Measurements from ENCODE around the gene CARD14.
"Not testable (repeated sequence)": the region's sequence is repeated elsewhere in the genome, so short reads cannot be mapped to it uniquely, and the experiment has no call there.

CARD14 gene

DNA sequence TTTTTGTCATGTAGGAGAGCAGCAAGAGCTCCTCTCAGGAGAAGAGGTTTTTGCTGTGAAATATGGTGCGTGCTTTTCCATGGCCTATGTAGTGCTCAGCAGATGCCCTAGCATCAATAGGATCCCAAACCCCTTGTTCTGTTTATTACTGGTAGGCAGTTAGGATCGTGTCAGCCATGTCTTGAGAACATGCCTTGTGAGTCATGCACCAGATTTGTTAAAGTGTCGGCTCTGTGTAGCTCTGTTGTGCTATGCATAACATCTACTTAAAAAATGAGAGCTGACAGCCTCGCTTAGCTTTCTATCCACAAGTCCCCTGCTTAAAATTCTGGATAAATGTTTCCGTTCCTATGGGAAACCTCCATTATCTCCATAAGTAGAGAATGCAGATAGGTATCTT, 18.5 kb upstream of the CARD14 start:
- DNase-seq, result no peak

DNA sequence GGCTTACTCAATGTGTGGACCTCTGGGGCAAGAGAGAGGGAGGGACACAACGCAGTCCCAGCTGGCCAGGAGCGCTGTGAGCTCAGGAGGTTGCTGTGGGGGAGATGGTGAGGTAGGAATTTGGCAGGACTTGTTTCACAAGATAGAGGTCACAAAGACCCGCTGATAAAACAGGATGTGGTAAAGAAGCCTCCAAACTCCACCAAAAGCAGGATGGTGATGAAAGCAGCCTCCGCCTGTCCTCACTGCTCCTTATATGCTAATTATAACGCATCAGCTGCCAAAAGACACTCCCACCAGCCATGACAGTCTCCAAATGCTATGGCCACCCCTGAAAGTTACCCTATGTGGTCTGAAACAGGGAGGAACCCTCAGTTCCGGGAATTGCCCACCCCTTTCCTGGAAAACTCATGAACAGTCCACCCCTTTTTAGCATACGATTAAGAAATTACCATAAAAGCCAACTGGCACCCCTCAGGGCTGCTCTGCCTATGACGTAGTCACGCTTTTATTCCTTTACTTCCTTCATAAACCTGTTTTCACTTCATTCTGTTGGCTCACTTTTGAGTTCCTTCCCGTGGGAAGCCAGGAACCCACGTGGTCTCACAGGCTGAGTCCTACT, 17.6 kb upstream of the CARD14 start:
- no peak for DNase-seq

DNA sequence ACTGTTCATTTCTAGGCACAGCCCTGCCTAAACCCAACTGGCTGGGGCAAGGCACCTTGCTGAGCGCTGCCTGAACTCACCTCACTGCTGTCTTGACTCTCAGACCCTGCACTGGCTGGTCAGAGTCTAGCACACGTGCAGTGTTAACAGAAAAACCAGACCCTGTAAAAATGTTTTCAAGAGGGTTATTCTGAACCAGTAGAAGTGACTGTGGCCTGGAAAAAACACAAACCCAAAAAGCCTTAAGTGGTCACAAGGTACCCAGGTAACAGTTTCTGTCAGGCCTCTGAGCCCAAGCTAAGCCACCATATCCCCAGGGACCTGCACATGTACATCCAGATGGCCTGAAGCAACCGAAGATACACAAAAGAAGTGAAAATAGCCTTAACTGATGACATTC, 16.8 kb upstream of the CARD14 start:
- no peak for DNase-seq

GRCh38 chr17:80154166-80154565, 15.7 kb upstream of the CARD14 start:
- DNase-seq, result no peak

DNA sequence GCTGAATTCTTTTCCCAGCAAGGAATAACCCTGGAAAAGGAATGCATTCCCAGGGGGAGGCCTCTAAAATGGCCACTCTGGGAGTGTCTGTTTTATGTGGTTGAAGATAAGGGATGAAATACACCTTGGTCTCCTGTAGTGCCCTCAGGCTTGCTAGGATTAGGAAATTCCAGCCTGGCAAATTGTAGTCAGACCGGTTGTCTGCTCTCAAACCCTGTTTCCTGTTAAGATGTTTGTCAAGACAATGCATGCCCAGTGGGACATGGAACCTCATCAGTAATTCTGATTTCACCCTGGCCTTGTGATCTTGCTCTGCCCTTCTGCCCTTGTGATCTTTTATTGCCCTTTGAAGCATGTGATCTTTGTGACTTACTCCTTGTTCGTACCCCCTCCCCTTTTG, 14.2 kb upstream of the CARD14 start:
- DNase-seq, result not testable (repeated sequence)

GRCh38 chr17:80158846-80159245, 11.0 kb upstream of the CARD14 start:
- DNase-seq, result no peak

DNA sequence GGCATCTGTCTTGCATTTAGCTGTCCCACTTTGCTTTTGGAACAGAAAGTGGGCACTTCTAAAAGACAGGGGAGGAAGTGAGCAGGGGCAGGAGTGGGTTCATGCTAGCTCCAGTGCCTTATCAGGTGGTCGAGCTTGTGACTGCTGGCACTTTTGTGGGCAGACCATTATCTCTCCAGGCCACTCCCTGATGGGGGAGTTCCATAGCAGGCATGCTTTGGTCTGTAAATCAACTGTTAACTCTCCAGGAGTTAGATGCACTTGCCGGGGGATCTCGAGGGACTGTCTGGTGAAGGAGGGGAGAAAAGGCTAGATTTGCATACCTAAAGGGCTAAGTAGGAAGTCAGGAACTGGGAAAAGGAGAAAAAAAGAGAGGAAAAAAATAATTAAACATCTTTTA, 9.3 kb upstream of the CARD14 start:
- no peak for DNase-seq

DNA sequence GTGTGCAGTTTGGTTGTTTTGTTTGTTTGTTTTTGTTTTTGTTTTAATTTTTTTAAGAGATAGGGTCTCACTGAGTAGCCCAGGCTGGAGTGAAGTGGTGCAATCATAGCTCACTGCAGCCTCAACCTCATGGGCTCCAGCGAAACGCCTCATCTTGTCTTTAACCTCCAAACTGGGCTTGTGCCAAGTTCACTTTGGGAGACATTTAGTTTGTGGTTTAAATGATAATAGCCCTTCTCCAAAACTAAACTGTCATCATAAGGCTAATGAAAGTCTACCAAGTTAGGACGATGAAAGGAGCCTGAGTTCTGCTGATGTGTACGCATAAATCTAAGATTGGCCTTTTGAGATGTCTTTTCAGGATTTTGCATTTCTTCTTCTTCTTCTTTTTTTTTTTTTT, 6.5 kb upstream of the CARD14 start:
- no peak for DNase-seq

GRCh38 chr17:80164185-80164584, 5.6 kb upstream of the CARD14 start:
- no peak for DNase-seq

- DNase-seq, result no peak
These were observed 3.4 kb upstream of the CARD14 start for GRCh38 chr17:80166446-80166845.

- DNase-seq, result no peak
These were observed 1.5 kb upstream of the CARD14 start for GRCh38 chr17:80168371-80168770.

GRCh38 chr17:80169107-80169506, 723 bp upstream of the CARD14 start:
- no peak for DNase-seq

GRCh38 chr17:80171681-80172080, 1.9 kb downstream of the CARD14 start:
- no peak for DNase-seq

DNA sequence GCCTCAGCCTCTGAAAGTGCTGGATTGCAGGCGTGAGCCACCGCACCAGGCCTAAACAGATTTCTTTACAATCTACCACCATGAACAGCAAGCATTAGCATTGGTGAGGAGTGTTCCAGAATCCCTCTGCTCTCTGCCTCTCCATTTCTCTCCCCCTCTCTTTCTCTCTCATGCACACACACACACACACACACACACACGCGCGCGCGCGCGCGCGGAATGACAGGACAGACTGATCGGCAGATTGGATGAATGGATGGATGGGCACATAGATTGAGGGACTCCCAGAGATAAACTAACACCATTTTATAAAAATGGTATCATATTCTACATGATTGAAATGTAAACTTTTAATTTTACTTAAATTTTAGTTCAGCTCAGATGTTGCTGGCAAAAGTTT, 3.3 kb downstream of the CARD14 start:
- DNase-seq, result no peak

DNA sequence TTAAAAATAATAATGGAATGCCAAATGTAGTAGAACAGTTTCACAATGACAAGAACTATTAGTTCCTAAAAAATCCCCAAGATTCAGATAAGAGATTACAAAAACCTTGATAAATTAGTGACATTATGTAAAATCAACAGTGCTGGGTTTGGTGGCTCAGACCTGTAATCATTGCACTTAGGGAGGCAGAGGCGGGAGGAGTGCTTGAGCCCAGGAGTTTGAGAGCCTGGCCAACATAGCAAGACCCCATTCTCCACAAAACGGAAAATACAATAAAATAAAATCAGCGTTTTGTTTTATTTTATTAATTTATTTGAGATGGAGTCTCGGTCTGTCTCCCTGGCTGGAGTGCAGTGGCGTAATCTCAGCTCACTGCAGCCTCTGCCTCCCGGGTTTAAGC, 4.1 kb downstream of the CARD14 start:
- no peak for DNase-seq

DNA sequence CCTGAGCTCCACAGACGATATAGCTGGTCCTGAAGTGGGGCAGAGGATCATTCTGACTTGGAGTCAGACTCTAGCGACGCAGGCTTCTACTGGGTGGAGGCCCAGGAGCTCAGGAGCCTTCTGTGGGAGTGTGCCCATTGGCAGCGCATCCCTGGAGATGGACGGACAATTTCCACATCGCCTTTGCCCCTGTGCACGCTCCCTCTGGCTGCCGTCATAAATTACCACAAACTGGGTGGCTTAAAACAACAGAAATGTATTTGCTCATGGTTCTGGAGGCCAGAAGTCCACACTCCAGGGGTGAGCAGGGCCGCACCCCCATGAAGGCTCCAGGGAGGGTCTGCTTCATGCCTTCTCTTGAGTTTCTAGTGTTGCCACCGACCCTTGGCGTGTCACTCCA, 6.9 kb downstream of the CARD14 start:
- DNase-seq, result no peak

GRCh38 chr17:80177986-80178595, 8.3 kb downstream of the CARD14 start:
- DNase-seq, result no peak

GRCh38 chr17:80180192-80180591, 10.4 kb downstream of the CARD14 start:
- DNase-seq, result no peak

DNA sequence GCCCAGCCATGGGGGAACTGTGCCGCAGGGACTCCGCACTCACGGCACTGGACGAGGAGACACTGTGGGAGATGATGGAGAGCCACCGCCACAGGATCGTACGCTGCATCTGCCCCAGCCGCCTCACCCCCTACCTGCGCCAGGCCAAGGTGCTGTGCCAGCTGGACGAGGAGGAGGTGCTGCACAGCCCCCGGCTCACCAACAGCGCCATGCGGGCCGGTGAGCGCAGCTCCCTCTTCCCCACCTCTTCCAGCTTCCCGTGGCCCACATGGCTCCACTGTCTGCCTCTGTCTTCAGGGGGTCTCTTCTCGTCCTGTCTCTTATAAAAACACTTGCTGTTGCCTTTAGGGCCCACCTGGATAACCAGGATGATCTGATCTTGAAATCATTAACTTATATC, 11.6 kb downstream of the CARD14 start:
- no peak for DNase-seq

DNA sequence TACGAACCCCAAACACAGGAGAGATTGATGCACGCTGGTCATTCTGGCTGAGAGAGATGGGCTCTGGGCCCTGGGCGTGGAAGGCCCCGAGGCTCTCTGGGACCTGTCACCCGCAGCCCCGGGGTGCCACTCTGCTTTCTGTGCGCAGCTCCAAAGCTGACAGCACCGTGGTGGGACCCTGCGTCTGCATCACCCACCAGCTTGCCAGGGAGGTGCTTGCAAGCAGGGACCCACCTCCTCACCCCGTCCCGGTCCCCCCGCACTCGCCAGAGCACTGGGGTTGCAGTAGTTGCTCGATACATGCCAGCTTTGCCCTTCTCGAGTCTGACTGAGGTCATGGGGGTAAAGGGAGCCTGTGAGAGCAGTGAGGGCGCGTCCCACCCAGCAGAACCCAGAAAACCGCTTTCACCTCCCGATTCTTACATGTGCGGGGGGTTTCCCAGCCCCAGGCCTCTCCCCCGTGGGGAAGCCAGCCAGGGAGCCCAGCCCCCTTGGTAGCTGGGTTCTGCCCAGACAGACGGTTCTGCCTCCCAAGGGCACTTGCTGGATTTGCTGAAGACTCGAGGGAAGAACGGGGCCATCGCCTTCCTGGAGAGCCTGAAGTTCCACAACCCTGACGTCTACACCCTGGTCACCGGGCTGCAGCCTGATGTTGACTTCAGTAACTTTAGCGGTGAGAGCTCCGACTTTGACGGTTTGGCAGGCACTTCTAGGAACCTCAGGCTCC, 12.5 kb downstream of the CARD14 start:
- no peak for DNase-seq

GRCh38 chr17:80182845-80183223, 13.0 kb downstream of the CARD14 start:
- DNase-seq, result no peak

GRCh38 chr17:80183581-80184422, 14.0 kb downstream of the CARD14 start:
- DNase-seq, result no peak

DNA sequence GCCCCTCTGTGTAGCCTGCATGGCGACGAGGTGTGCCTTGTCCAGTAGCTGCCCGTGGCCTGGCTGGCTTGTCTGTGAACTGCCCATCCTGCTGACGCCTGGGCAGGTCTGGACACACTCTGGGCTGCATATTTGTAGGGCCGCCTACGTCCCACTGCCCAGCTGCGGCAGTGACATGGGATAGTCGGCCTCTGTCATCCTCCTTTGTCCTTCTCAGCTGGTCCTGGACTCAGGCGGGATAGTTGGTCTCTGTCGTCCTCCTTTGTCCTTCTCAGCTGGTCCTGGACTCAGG, 14.5 kb downstream of the CARD14 start:
- no peak for DNase-seq

DNA sequence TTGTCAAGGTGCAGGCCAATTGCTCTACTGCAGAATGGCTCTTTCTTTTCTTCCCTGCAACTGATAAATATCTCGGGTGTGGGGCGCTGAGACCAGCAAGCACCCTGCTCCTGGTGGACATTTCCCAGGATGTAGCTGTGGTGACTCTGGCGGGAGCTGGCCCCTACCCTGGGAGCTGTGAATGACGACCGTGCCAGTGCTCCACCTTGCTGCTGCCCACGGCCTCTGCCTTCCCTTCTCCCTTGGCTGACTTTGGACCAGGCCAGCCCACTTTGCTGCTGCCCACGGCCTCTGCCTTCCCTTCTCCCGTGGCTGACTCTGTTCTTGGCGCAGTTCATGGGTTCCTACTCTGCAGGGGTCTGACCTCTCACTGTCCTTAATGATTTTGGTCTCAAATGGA, 16.1 kb downstream of the CARD14 start:
- no peak for DNase-seq
